SHP77 (cell line): ENCODE data around the gene AUH.

Source experiments
- DNase-seq, 2 experiments: peaks; one replicate each; lab custom pipeline; 2025; lab: John Stamatoyannopoulos, UW

The AUH gene

GRCh38 chr9:91338681-91339080 is 23.0 kb downstream of the AUH start:
- no peak for DNase-seq

- DNase-seq = no peak
Observed at GRCh38 chr9:91336786-91337185, 24.9 kb downstream of the AUH start.

GRCh38 chr9:91334053-91334452 is 27.7 kb downstream of the AUH start:
- DNase-seq = no peak

- no peak for DNase-seq
Observed at GRCh38 chr9:91333551-91333950, 28.2 kb downstream of the AUH start.

- DNase-seq = no peak
Observed at GRCh38 chr9:91332546-91333231, 29.0 kb downstream of the AUH start.

- no peak for DNase-seq
Observed at GRCh38 chr9:91331849-91332248, 29.9 kb downstream of the AUH start.

GRCh38 chr9:91328186-91328585 is 33.5 kb downstream of the AUH start:
- DNase-seq = no peak

- DNase-seq = no peak
Observed at GRCh38 chr9:91321691-91322090, 40.0 kb downstream of the AUH start.

- no peak for DNase-seq
Observed at GRCh38 chr9:91320299-91320698, 41.4 kb downstream of the AUH start.

- no peak for DNase-seq
Observed at GRCh38 chr9:91316093-91316492, 45.6 kb downstream of the AUH start.

- no peak for DNase-seq
Observed at GRCh38 chr9:91315191-91315590, 46.5 kb downstream of the AUH start.

GRCh38 chr9:91312717-91313325 is 48.9 kb downstream of the AUH start:
- DNase-seq = no peak

GRCh38 chr9:91310037-91310436 is 51.7 kb downstream of the AUH start:
- no peak for DNase-seq

GRCh38 chr9:91308191-91308590 is 53.5 kb downstream of the AUH start:
- DNase-seq = no peak

GRCh38 chr9:91307279-91307678 is 54.4 kb downstream of the AUH start:
- DNase-seq = no peak

- no peak for DNase-seq
Observed at GRCh38 chr9:91306296-91306630, 55.5 kb downstream of the AUH start.

GRCh38 chr9:91305596-91306295 is 56.0 kb downstream of the AUH start:
- DNase-seq = no peak

- DNase-seq = no peak
Observed at GRCh38 chr9:91303741-91304415, 57.8 kb downstream of the AUH start.

GRCh38 chr9:91302831-91303230 is 58.9 kb downstream of the AUH start:
- DNase-seq = peak; percentile 2 to 7

- DNase-seq = no peak
Observed at GRCh38 chr9:91301161-91301560, 60.6 kb downstream of the AUH start.

GRCh38 chr9:91298311-91298710 is 63.4 kb downstream of the AUH start:
- no peak for DNase-seq

- no peak for DNase-seq
Observed at GRCh38 chr9:91297306-91297705, 64.4 kb downstream of the AUH start.

GRCh38 chr9:91296354-91296753 is 65.4 kb downstream of the AUH start:
- no peak for DNase-seq
